ENCODE data around the gene UROS. TPM values are rescaled to one million over a fixed set of nuclear protein-coding genes. Genes with fewer than 3 reads are reported as not detected.

UROS gene
- total RNA-seq, 1 donor from 2014 or later = 45.0 TPM

DNA sequence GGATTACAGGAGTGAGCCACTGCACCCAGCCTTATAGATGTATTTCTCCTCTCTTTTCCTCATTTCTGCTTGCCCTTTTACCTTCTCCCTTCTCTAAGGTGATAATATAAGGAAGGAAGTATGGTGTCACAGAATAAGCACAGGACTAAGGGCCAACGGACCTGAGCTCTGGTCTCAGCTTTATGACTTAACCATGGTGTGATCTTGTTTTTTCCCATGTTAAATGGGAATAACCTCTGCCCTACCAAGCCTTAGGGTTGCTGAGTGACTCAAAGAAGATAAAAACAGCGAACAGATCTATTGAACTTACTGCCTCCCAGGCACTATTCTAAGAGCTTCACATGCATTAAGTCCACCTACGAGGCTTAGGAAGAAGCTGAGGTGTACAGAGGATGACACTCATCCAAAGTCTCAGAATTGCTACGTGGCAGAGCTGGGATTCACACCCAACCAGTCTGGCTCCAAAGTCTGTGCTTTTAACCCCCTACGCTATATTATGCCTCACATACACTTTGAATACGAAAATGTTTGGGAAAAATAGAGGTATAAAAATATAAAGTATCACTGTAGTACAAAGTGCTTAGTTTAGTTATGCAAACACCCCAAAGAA lies 5.6 kb downstream of the UROS start:
- TF ChIP-seq CTCF (IDR thresholded peaks at IDR 0.05; ENCODE audit: unreplicated experiment) = no peak
- H3K27ac Mint-ChIP-seq = no peak overlapping the region

DNA sequence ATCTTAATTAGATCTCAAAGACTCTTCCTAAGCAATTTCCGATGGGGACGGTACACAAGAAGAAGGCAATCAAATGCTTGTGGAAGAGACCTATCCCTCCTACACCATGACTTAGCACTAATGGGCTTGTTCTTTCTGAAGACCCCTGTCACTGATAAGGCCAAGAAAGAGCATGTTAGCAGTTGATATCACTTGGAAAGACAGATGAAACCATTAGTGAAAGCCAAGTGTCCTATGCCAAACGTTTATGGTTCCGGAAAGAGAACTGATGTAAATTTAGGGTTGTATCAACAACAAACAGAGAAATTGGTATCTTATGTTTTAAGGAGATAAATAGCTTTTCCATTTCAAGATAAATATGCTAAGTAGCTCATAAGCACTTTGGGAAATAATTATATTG lies 6.5 kb downstream of the UROS start:
- H3K4me1 Mint-ChIP-seq (ENCODE audit: low read depth) = peaks cover 2% of the 10 kb centered on the region
- no peak for DNase-seq (ENCODE audit: low spot score, unreplicated experiment)
- no peak overlapping the region for H3K27ac Mint-ChIP-seq
- no peaks in the 10 kb centered on the region for H3K9me3 Mint-ChIP-seq (ENCODE audit: low read depth)
- peaks cover 3% of the 10 kb centered on the region for H3K36me3 Mint-ChIP-seq (ENCODE audit: insufficient read depth)
- no peaks in the 10 kb centered on the region for H3K27me3 Mint-ChIP-seq
- H3K4me3 Mint-ChIP-seq (ENCODE audit: low read depth) = no peak overlapping the region
- TF ChIP-seq CTCF (IDR thresholded peaks at IDR 0.05; ENCODE audit: unreplicated experiment) = no peak

More for the DNA sequence above, 5.6 kb downstream of the UROS start:
- no peak for DNase-seq (ENCODE audit: low spot score, unreplicated experiment)
- peaks cover 5% of the 10 kb centered on the region for H3K4me1 Mint-ChIP-seq (ENCODE audit: low read depth)
- H3K4me3 Mint-ChIP-seq (ENCODE audit: low read depth) = no peak overlapping the region
- H3K9me3 Mint-ChIP-seq (ENCODE audit: low read depth) = no peaks in the 10 kb centered on the region
- peaks cover 2% of the 10 kb centered on the region for H3K36me3 Mint-ChIP-seq (ENCODE audit: insufficient read depth)
- H3K27me3 Mint-ChIP-seq = no peaks in the 10 kb centered on the region

DNA sequence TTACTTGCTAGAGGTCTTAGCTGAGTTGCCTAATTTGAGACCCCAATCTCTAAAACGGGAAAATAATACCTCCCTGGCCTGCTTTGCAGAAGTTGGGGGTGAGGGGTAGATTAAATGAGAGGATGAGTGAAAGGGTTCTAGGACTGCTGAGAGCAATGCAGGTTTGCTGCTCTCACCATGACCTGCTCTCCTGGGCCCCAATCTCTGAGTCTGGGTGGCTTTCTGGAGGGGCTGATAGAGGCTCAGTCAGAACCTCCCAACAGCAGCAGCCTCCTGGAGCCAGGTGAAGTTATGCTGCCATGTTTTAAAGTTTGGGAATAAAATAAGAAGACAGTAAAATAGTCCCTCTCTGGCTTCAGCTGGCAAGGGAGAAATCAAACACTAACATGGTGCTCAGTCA lies 7.3 kb downstream of the UROS start:
- no peak for TF ChIP-seq CTCF (IDR thresholded peaks at IDR 0.05; ENCODE audit: unreplicated experiment)
- Mint-ChIP-seq H3K27me3 (no peaks in the 10 kb centered on the region), H3K4me1 (ENCODE audit: low read depth) (peaks cover 2% of the 10 kb centered on the region), H3K9me3 (ENCODE audit: low read depth) (no peaks in the 10 kb centered on the region), H3K27ac (no peak overlapping the region), H3K36me3 (ENCODE audit: insufficient read depth) (peaks cover 5% of the 10 kb centered on the region), H3K4me3 (ENCODE audit: low read depth) (no peak overlapping the region)
- no peak for DNase-seq (ENCODE audit: low spot score, unreplicated experiment)

- H3K36me3 Mint-ChIP-seq (ENCODE audit: insufficient read depth) = peaks cover 10% of the 10 kb centered on the region
These were observed 10.8 kb downstream of the UROS start for GRCh38 chr10:125812128-125812750.

GRCh38 chr10:125811251-125811650 lies 11.8 kb downstream of the UROS start:
- Mint-ChIP-seq H3K27me3 (no peaks in the 10 kb centered on the region), H3K27ac (no peak overlapping the region), H3K36me3 (ENCODE audit: insufficient read depth) (peaks cover 10% of the 10 kb centered on the region), H3K4me1 (ENCODE audit: low read depth) (no peaks in the 10 kb centered on the region), H3K9me3 (ENCODE audit: low read depth) (no peaks in the 10 kb centered on the region), H3K4me3 (ENCODE audit: low read depth) (no peak overlapping the region)
- no peak for TF ChIP-seq CTCF (IDR thresholded peaks at IDR 0.05; ENCODE audit: unreplicated experiment)
- DNase-seq (ENCODE audit: low spot score, unreplicated experiment) = no peak

More at GRCh38 chr10:125812128-125812750, 10.8 kb downstream of the UROS start:
- Mint-ChIP-seq H3K4me1 (ENCODE audit: low read depth) (no peaks in the 10 kb centered on the region), H3K27ac (no peak overlapping the region), H3K27me3 (no peaks in the 10 kb centered on the region), H3K9me3 (ENCODE audit: low read depth) (no peaks in the 10 kb centered on the region), H3K4me3 (ENCODE audit: low read depth) (no peak overlapping the region)
- no peak for TF ChIP-seq CTCF (IDR thresholded peaks at IDR 0.05; ENCODE audit: unreplicated experiment)
- DNase-seq (ENCODE audit: low spot score, unreplicated experiment) = no peak
